HepG2 (cell line): ENCODE measurements around the gene MRPL20. TPM values are rescaled to one million over a fixed set of nuclear protein-coding genes. Genes with fewer than 3 reads are reported as not detected.

Experiments
- ETV6 ChIP-seq: sonication (generic); formaldehyde crosslinking; conservative IDR thresholded peaks from 2 replicates; pipeline ENCODE4 v1.4.0; 2020; ENCODE audit warnings: missing genetic modification reagents
- PRDM10 ChIP-seq: sonication (generic); formaldehyde crosslinking; IDR thresholded peaks from 2 replicates; pipeline ENCODE4 v1.4.0; 2020; ENCODE audit warnings: low read depth, missing genetic modification reagents
- RBM39 ChIP-seq: fragments of 200-400 bp; formaldehyde crosslinking; IDR thresholded peaks from one replicate; pipeline ENCODE4 v1.6.1; 2018; ENCODE audit warnings: antibody characterized with exemption, mild to moderate bottlenecking, low read depth, low read length; ENCODE audit not compliant: poor library complexity, severe bottlenecking
- REL ChIP-seq: sonication (generic); formaldehyde crosslinking; conservative IDR thresholded peaks from 2 replicates; pipeline ENCODE4 v1.8.0; 2022; ENCODE audit warnings: mild to moderate bottlenecking, missing genetic modification reagents, moderate library complexity
- SALL2 ChIP-seq: sonication (generic); formaldehyde crosslinking; IDR thresholded peaks from 2 replicates; pipeline ENCODE4 v1.8.1; 2023; ENCODE audit warnings: mild to moderate bottlenecking, missing genetic modification reagents, inconsistent platforms
- ZMYM3 ChIP-seq: sonication (generic); formaldehyde crosslinking; IDR thresholded peaks from 2 replicates; pipeline ENCODE4 v1.5.1; 2020; ENCODE audit warnings: mild to moderate bottlenecking, missing genetic modification reagents
- ZMYM4 ChIP-seq: sonication (generic); formaldehyde crosslinking; IDR thresholded peaks from 2 replicates; pipeline ENCODE4 v1.8.1; 2023; ENCODE audit warnings: mild to moderate bottlenecking, missing genetic modification reagents
- ZNF260 ChIP-seq: sonication (generic); formaldehyde crosslinking; IDR thresholded peaks from 2 replicates; pipeline ENCODE4 v1.4.0; 2020; ENCODE audit warnings: missing genetic modification reagents, low read depth, mild to moderate bottlenecking, borderline replicate concordance
- ZNF367 ChIP-seq: sonication (generic); formaldehyde crosslinking; IDR thresholded peaks from 2 replicates; pipeline ENCODE4 v1.4.0; 2020; ENCODE audit warnings: missing genetic modification reagents, borderline replicate concordance
- ZNF501 ChIP-seq: sonication (generic); formaldehyde crosslinking; IDR thresholded peaks from 2 replicates; pipeline ENCODE4 v1.5.1; 2020; ENCODE audit warnings: mild to moderate bottlenecking, moderate library complexity, missing genetic modification reagents
- ZNF543 ChIP-seq: sonication (generic); formaldehyde crosslinking; IDR thresholded peaks from 2 replicates; pipeline ENCODE4 v1.4.0; 2020; ENCODE audit warnings: mild to moderate bottlenecking, missing genetic modification reagents
- ZNF839 ChIP-seq: sonication (generic); formaldehyde crosslinking; IDR thresholded peaks from 2 replicates; pipeline ENCODE4 v1.4.0; 2020; ENCODE audit warnings: missing genetic modification reagents, mild to moderate bottlenecking, borderline replicate concordance
- ZSCAN22 ChIP-seq: sonication (generic); formaldehyde crosslinking; IDR thresholded peaks from 2 replicates; pipeline ENCODE4 v1.4.0; 2020; ENCODE audit warnings: mild to moderate bottlenecking, missing genetic modification reagents
- polyA plus RNA-seq, 8 experiments: library from polyadenylated mRNA; depleted of rRNA in 3 of 8; stranded (reverse) in 7 of 8; unstranded in 1 of 8; fragments of >200 nt; fragmentation: Illumina TruSeq in 4 of 8; extraction: Trizol in 4 of 8; gene quantifications; 2 replicates each; pipeline versions ENCODE4 v1.2.1 to v1.2.3, GENCODE V29; 2011 to 2016; ENCODE audit warnings: low read depth in 4 of 8, missing spikeins in 1 of 8, mixed read lengths in 1 of 8; ENCODE audit not compliant: insufficient read depth in 1 of 8
- total RNA-seq, 5 experiments: library from RNA; depleted of rRNA; stranded (reverse); fragments of >200 nt; fragmentation: Illumina TruSeq; extraction: Trizol; gene quantifications; 2 replicates each; pipeline ENCODE4 v1.2.3, GENCODE V29; 2016; ENCODE audit warnings: low read depth in 1 of 5
- TF ChIP-seq, protein P1 (sequence below): IDR thresholded peaks from 2 replicates; pipeline ENCODE4 v1.6.1; 2012; ENCODE audit warnings: inconsistent platforms
- TF ChIP-seq, protein P2 (sequence below): sonication (generic); formaldehyde crosslinking; IDR thresholded peaks from 2 replicates; pipeline ENCODE4 v1.8.0; 2022; ENCODE audit warnings: mild to moderate bottlenecking, missing genetic modification reagents; ENCODE audit not compliant: insufficient replicate concordance

MRPL20 gene
- total and polyA plus RNA-seq, 2 of the 13 experiments (the other 11 are each of a cell fraction or from before 2014, with no cell fraction given) = 59.2 to 127 TPM

GRCh38 chr1:1430114-1430982, 23.3 kb upstream of the MRPL20 start (continued):
- TF ChIP-seq PRDM10 (CRISPR knock-in tag) (0 out of 2 replicates have a peak, but pooled peaks have one; percentile 62), ZMYM3 (CRISPR knock-in tag) (no peak; the same call in 1 of the 2 replicates), RBM39 (peak; percentile 57), ZNF839 (CRISPR knock-in tag) (no peak), ZNF367 (CRISPR knock-in tag) (no peak), SALL2 (CRISPR knock-in tag) (no peak), ZNF501 (CRISPR knock-in tag) (peak; percentile 51; the same call in 1 of the 2 replicates), ZNF260 (CRISPR knock-in tag) (no peak), ZSCAN22 (CRISPR knock-in tag) (no peak), ZNF543 (CRISPR knock-in tag) (0 out of 2 replicates have a peak, but pooled peaks have one; percentile 59), ZMYM4 (CRISPR knock-in tag) (no peak), ETV6 (CRISPR knock-in tag) (no peak), REL (CRISPR knock-in tag) (no peak)
- TF ChIP-seq, protein P1, sequence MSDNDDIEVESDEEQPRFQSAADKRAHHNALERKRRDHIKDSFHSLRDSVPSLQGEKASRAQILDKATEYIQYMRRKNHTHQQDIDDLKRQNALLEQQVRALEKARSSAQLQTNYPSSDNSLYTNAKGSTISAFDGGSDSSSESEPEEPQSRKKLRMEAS = no peak
- TF ChIP-seq, protein P2, sequence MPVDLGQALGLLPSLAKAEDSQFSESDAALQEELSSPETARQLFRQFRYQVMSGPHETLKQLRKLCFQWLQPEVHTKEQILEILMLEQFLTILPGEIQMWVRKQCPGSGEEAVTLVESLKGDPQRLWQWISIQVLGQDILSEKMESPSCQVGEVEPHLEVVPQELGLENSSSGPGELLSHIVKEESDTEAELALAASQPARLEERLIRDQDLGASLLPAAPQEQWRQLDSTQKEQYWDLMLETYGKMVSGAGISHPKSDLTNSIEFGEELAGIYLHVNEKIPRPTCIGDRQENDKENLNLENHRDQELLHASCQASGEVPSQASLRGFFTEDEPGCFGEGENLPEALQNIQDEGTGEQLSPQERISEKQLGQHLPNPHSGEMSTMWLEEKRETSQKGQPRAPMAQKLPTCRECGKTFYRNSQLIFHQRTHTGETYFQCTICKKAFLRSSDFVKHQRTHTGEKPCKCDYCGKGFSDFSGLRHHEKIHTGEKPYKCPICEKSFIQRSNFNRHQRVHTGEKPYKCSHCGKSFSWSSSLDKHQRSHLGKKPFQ (CRISPR knock-in tag) = peak; percentile 22
